Liver (tissue), 9 donors: Measurements from ENCODE around the gene KRR1. TPM values are rescaled to one million over a fixed set of nuclear protein-coding genes. Genes with fewer than 3 reads are reported as not detected.
"Not testable (repeated sequence)": the region's sequence is repeated elsewhere in the genome, so short reads cannot be mapped to it uniquely, and the experiment has no call there.

Experiments
- DNase-seq: peaks from one replicate; pipeline ENCODE4 v3.0.0-alpha.2; 2017; ENCODE audit warnings: low spot score
- H3K27ac ChIP-seq, 2 donors: one replicate each; pipeline ENCODE4 v1.7.0; 2013; ENCODE audit warnings: inconsistent platforms in 2 of 2, low read length in 2 of 2, control low read depth in 1 of 2, low read depth in 1 of 2, mild to moderate bottlenecking in 1 of 2
- H3K27me3 ChIP-seq, 4 donors: one replicate each; pipeline versions ENCODE4 v1.6.1 to v1.7.0; 2013; ENCODE audit warnings: low read length in 3 of 4, inconsistent platforms in 1 of 4, mild to moderate bottlenecking in 1 of 4, moderate library complexity in 1 of 4; ENCODE audit not compliant: control insufficient read depth in 4 of 4, insufficient read depth in 4 of 4
- H3K36me3 ChIP-seq, 4 donors: one replicate each; pipeline versions ENCODE4 v1.6.1 to v1.7.0; 2013; ENCODE audit warnings: low read length in 3 of 4, mild to moderate bottlenecking in 3 of 4, low read depth in 1 of 4, moderate library complexity in 1 of 4; ENCODE audit not compliant: control insufficient read depth in 4 of 4, insufficient read depth in 3 of 4
- H3K4me1 ChIP-seq, 4 donors: one replicate each; pipeline versions ENCODE4 v1.6.1 to v1.7.0; 2013; ENCODE audit warnings: low read length in 3 of 4, mild to moderate bottlenecking in 3 of 4, moderate library complexity in 1 of 4; ENCODE audit not compliant: control insufficient read depth in 4 of 4, insufficient read depth in 4 of 4
- H3K4me3 ChIP-seq, 3 donors: one replicate each; pipeline versions ENCODE4 v1.6.1 to v1.7.0; 2013; ENCODE audit warnings: low read length in 3 of 3, control low read depth in 1 of 3, low read depth in 1 of 3, mild to moderate bottlenecking in 1 of 3
- H3K9ac ChIP-seq, 2 donors: one replicate each; pipeline ENCODE4 v1.7.0; 2013; ENCODE audit warnings: low read length in 2 of 2, mild to moderate bottlenecking in 2 of 2, moderate library complexity in 2 of 2, control low read depth in 1 of 2, low read depth in 1 of 2
- H3K9me3 ChIP-seq, 4 donors: one replicate each; pipeline versions ENCODE4 v1.6.1 to v1.7.0; 2013; ENCODE audit warnings: low read length in 3 of 4; ENCODE audit not compliant: control insufficient read depth in 4 of 4
- EGR1 ChIP-seq, 2 donors: IDR thresholded peaks; 2 replicates each; pipeline ENCODE4 v1.6.1; 2016 to 2018; ENCODE audit warnings: antibody characterized with exemption in 2 of 2, low read depth in 2 of 2
- FOXA1 ChIP-seq: IDR thresholded peaks from 2 replicates; pipeline ENCODE4 v1.6.1; 2016; ENCODE audit warnings: antibody characterized with exemption
- FOXA2 ChIP-seq: IDR thresholded peaks from 2 replicates; pipeline ENCODE4 v1.6.1; 2016; ENCODE audit warnings: antibody characterized with exemption
- GABPA ChIP-seq, 2 donors: IDR thresholded peaks in 1 of 2; conservative IDR thresholded peaks in 1 of 2; 2 replicates each; pipeline ENCODE4 v1.6.1; 2016; ENCODE audit warnings: antibody characterized with exemption in 2 of 2, mild to moderate bottlenecking in 1 of 2, moderate library complexity in 1 of 2
- HNF4A ChIP-seq, 2 donors: conservative IDR thresholded peaks; 2 replicates each; pipeline ENCODE4 v1.6.1; 2016; ENCODE audit warnings: antibody characterized with exemption in 2 of 2, mild to moderate bottlenecking in 2 of 2
- HNF4G ChIP-seq: IDR thresholded peaks from 2 replicates; pipeline ENCODE4 v1.6.1; 2016; ENCODE audit warnings: antibody characterized with exemption
- JUND ChIP-seq, 2 donors: IDR thresholded peaks; 2 replicates each; pipeline ENCODE4 v1.6.1; 2016; ENCODE audit warnings: antibody characterized with exemption in 2 of 2
- NR2F2 ChIP-seq: IDR thresholded peaks from 2 replicates; pipeline ENCODE4 v1.6.1; 2016; ENCODE audit warnings: antibody characterized with exemption
- RAD21 ChIP-seq, 2 donors: IDR thresholded peaks; 2 replicates each; pipeline ENCODE4 v1.6.1; 2016; ENCODE audit warnings: antibody characterized with exemption in 2 of 2, mild to moderate bottlenecking in 2 of 2
- RXRA ChIP-seq, 2 donors: IDR thresholded peaks; 2 replicates each; pipeline ENCODE4 v1.6.1; 2017 to 2018; ENCODE audit warnings: antibody characterized with exemption in 2 of 2, mild to moderate bottlenecking in 1 of 2
- SP1 ChIP-seq: IDR thresholded peaks from 2 replicates; pipeline ENCODE4 v1.6.1; 2018; ENCODE audit warnings: antibody characterized with exemption, mild to moderate bottlenecking
- TAF1 ChIP-seq: conservative IDR thresholded peaks from 2 replicates; pipeline ENCODE4 v1.6.1; 2016; ENCODE audit warnings: antibody characterized with exemption, mild to moderate bottlenecking
- YY1 ChIP-seq: IDR thresholded peaks from 2 replicates; pipeline ENCODE4 v1.6.1; 2016; ENCODE audit warnings: antibody characterized with exemption, mild to moderate bottlenecking
- WGBS: extraction: QIAGEN DNeasy Blood & Tissue Kit; methylation state at CpG from one replicate; pipeline ENCODE4 v1.1.7; 2013; 5-methylcytosine and 5-hydroxymethylcytosine counted together
- polyA plus RNA-seq, 2 donors: library from polyadenylated mRNA; stranded (reverse) in 1 of 2; unstranded in 1 of 2; fragments of 200-250 nt in 1 of 2; fragments of >200 nt in 1 of 2; fragmentation: Nextera tagmentation in 1 of 2; extraction: Ambion mirVana in 1 of 2; gene quantifications; one replicate each; pipeline versions ENCODE4 v1.2.1 to v1.2.3, GENCODE V29; 2013 to 2015
- total RNA-seq, 2 donors: library from RNA; depleted of rRNA; stranded (reverse); fragments of >200 nt; gene quantifications; one replicate each; pipeline ENCODE4 v1.2.3, GENCODE V29; 2014
- TF ChIP-seq, protein P1 (sequence below): IDR thresholded peaks from 2 replicates; pipeline ENCODE4 v1.6.1; 2016; ENCODE audit warnings: antibody characterized with exemption
- TF ChIP-seq, protein P2 (sequence below): IDR thresholded peaks from 2 replicates; pipeline ENCODE4 v1.6.1; 2016; ENCODE audit warnings: antibody characterized with exemption, mild to moderate bottlenecking
- TF ChIP-seq, protein P3 (sequence below): IDR thresholded peaks from 2 replicates; pipeline ENCODE4 v1.6.1; 2016; ENCODE audit warnings: antibody characterized with exemption
- TF ChIP-seq, protein P4 (sequence below): fragments of 150-350 bp; IDR thresholded peaks from 2 replicates; pipeline ENCODE4 v1.5.1; 2017; ENCODE audit warnings: improper control_type of control experiment, low read depth, low read length; ENCODE audit not compliant: missing input control
- TF ChIP-seq, protein P5 (sequence below): IDR thresholded peaks from 2 replicates; pipeline ENCODE4 v1.6.1; 2016; ENCODE audit warnings: antibody characterized with exemption
- donor health status: healthy.
- donor health status: healthy.
- donor health status: healthy.
- donor health status: healthy.
- donor health status: healthy.

The KRR1 gene
- total and polyA plus RNA-seq, 4 donors, result 9.9 to 19.8 (median 14.9) TPM

DNA sequence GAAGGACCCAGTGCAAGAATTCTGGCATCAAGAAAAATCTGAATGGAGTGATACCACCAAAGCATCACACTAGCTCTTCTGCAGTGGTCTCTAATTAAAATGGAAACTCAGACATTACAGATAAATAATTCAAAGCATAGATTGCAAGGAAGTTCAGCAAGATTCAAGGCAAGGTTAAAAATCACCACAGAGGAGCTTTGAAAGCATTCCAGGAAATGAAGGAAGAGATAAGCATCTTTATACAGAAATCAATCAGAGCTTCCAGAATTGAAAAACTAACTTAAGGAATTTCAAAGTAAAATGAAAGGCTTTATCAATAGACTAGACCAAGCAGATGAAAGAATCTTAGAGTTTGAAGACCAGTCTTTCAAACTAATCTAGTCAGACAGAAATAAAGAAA, 51.2 kb downstream of the KRR1 start:
- H3K9ac ChIP-seq, result no peak overlapping the region
- H3K27ac ChIP-seq, result no peak overlapping the region
- peaks cover 0 to 2% (median 0%) of the 10 kb centered on the region in 4 donors for H3K27me3 ChIP-seq
- no peaks in the 10 kb centered on the region for H3K4me1 ChIP-seq
- TF ChIP-seq, protein P1, sequence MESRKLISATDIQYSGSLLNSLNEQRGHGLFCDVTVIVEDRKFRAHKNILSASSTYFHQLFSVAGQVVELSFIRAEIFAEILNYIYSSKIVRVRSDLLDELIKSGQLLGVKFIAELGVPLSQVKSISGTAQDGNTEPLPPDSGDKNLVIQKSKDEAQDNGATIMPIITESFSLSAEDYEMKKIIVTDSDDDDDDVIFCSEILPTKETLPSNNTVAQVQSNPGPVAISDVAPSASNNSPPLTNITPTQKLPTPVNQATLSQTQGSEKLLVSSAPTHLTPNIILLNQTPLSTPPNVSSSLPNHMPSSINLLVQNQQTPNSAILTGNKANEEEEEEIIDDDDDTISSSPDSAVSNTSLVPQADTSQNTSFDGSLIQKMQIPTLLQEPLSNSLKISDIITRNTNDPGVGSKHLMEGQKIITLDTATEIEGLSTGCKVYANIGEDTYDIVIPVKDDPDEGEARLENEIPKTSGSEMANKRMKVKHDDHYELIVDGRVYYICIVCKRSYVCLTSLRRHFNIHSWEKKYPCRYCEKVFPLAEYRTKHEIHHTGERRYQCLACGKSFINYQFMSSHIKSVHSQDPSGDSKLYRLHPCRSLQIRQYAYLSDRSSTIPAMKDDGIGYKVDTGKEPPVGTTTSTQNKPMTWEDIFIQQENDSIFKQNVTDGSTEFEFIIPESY, result no peak
- TF ChIP-seq RXRA (IDR thresholded peaks at IDR 0.05), result no peak
- TF ChIP-seq TAF1, result no peak
- TF ChIP-seq JUND (IDR thresholded peaks at IDR 0.05), result no peak
- TF ChIP-seq NR2F2, result no peak
- TF ChIP-seq HNF4A (conservative IDR thresholded peaks at IDR 0.05), result no peak
- no peaks in the 10 kb centered on the region for H3K36me3 ChIP-seq
- peaks cover 0 to 6% (median under 1%) of the 10 kb centered on the region in 4 donors for H3K9me3 ChIP-seq
- no peak for DNase-seq
- no peak overlapping the region for H3K4me3 ChIP-seq

DNA sequence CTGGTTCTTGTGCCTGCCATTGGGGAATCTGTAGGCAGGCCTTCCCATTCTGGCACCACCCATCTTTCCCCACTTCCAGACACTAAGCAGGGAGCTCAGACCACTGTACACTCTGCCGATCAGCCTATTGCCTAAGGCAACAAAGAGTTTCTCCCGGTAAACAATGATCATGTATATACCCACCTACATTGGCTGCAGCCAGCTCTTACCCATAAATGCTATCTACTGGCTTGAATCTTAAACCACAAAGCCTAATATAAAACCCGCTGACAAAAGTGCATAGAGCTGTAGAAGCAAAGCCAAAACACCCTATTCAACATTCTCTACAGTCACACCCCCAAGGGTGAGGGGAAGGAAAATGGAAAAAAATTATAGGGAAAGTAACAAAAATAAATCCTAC, 51.7 kb downstream of the KRR1 start:
- Histone ChIP-seq H3K27ac (no peak overlapping the region), H3K9ac (no peak overlapping the region), H3K4me3 (no peak overlapping the region), H3K9me3 (peaks cover 0 to 6% (median under 1%) of the 10 kb centered on the region in 4 donors), H3K36me3 (no peaks in the 10 kb centered on the region), H3K27me3 (peaks cover 0 to 2% (median 0%) of the 10 kb centered on the region in 4 donors), H3K4me1 (no peaks in the 10 kb centered on the region)
- 88% methylated on average over 3 of the region's 3 CpGs for WGBS
- TF ChIP-seq YY1 (no peak), FOXA2 (no peak), SP1 (no peak), RAD21 (IDR thresholded peaks at IDR 0.05) (no peak), RXRA (IDR thresholded peaks at IDR 0.05) (no peak), GABPA (IDR thresholded peaks at IDR 0.05 in 1 of 2, conservative IDR thresholded peaks at IDR 0.05 in 1 of 2) (no peak), FOXA1 (no peak), NR2F2 (no peak), HNF4G (no peak), JUND (IDR thresholded peaks at IDR 0.05) (no peak), HNF4A (conservative IDR thresholded peaks at IDR 0.05) (no peak), EGR1 (IDR thresholded peaks at IDR 0.05; ENCODE audit: low read depth in 2 of 2) (no peak)
- TF ChIP-seq, protein P1, result no peak
- TF ChIP-seq, protein P2, sequence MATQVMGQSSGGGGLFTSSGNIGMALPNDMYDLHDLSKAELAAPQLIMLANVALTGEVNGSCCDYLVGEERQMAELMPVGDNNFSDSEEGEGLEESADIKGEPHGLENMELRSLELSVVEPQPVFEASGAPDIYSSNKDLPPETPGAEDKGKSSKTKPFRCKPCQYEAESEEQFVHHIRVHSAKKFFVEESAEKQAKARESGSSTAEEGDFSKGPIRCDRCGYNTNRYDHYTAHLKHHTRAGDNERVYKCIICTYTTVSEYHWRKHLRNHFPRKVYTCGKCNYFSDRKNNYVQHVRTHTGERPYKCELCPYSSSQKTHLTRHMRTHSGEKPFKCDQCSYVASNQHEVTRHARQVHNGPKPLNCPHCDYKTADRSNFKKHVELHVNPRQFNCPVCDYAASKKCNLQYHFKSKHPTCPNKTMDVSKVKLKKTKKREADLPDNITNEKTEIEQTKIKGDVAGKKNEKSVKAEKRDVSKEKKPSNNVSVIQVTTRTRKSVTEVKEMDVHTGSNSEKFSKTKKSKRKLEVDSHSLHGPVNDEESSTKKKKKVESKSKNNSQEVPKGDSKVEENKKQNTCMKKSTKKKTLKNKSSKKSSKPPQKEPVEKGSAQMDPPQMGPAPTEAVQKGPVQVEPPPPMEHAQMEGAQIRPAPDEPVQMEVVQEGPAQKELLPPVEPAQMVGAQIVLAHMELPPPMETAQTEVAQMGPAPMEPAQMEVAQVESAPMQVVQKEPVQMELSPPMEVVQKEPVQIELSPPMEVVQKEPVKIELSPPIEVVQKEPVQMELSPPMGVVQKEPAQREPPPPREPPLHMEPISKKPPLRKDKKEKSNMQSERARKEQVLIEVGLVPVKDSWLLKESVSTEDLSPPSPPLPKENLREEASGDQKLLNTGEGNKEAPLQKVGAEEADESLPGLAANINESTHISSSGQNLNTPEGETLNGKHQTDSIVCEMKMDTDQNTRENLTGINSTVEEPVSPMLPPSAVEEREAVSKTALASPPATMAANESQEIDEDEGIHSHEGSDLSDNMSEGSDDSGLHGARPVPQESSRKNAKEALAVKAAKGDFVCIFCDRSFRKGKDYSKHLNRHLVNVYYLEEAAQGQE, result no peak
- TF ChIP-seq, protein P3, sequence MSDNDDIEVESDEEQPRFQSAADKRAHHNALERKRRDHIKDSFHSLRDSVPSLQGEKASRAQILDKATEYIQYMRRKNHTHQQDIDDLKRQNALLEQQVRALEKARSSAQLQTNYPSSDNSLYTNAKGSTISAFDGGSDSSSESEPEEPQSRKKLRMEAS, result no peak
- TF ChIP-seq, protein P4, sequence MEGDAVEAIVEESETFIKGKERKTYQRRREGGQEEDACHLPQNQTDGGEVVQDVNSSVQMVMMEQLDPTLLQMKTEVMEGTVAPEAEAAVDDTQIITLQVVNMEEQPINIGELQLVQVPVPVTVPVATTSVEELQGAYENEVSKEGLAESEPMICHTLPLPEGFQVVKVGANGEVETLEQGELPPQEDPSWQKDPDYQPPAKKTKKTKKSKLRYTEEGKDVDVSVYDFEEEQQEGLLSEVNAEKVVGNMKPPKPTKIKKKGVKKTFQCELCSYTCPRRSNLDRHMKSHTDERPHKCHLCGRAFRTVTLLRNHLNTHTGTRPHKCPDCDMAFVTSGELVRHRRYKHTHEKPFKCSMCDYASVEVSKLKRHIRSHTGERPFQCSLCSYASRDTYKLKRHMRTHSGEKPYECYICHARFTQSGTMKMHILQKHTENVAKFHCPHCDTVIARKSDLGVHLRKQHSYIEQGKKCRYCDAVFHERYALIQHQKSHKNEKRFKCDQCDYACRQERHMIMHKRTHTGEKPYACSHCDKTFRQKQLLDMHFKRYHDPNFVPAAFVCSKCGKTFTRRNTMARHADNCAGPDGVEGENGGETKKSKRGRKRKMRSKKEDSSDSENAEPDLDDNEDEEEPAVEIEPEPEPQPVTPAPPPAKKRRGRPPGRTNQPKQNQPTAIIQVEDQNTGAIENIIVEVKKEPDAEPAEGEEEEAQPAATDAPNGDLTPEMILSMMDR, result no peak
- TF ChIP-seq, protein P5, sequence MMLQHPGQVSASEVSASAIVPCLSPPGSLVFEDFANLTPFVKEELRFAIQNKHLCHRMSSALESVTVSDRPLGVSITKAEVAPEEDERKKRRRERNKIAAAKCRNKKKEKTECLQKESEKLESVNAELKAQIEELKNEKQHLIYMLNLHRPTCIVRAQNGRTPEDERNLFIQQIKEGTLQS, result no peak
- no peak for DNase-seq

DNA sequence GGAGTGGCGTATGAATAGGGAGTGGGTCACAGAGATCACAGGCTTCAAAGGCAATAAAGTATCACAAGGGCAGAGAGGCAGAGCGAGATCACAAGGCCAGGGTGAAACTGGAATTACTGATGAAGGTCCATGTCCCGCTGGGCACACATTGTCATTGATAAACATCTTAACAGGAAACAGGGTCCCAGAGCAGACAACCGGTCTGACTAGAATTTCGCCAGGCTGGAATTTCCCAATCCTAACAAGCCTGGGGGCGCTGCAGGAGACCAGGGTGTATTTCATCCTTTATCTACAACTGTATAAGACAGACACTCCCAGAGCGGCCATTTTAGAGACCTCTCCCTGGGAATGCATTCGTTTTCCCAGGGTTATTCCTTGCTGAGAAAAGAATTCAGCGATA, 53.5 kb downstream of the KRR1 start:
- not testable (repeated sequence) for H3K4me1 ChIP-seq, H3K4me3 ChIP-seq, H3K9me3 ChIP-seq, H3K36me3 ChIP-seq, H3K27ac ChIP-seq, H3K9ac ChIP-seq, H3K27me3 ChIP-seq, DNase-seq
- WGBS, result 76% methylated on average over 9 of the region's 9 CpGs
